BLaER1 (cell line): ENCODE data around the gene NDUFS7.

Experiments
- H3K27ac ChIP-seq: shearing (Covaris generic); formaldehyde crosslinking; 2 replicates; pipeline ENCODE4 v1.8.1; 2022
- H3K27me3 ChIP-seq: shearing (Covaris generic); formaldehyde crosslinking; 2 replicates; pipeline ENCODE4 v1.8.1; 2022
- H3K36me3 ChIP-seq: shearing (Covaris generic); formaldehyde crosslinking; 2 replicates; pipeline ENCODE4 v1.8.1; 2022
- H3K4me1 ChIP-seq: shearing (Covaris generic); formaldehyde crosslinking; 2 replicates; pipeline ENCODE4 v1.8.1; 2022
- H3K4me2 ChIP-seq: shearing (Covaris generic); formaldehyde crosslinking; 2 replicates; pipeline ENCODE4 v1.8.1; 2022
- H3K4me3 ChIP-seq: shearing (Covaris generic); formaldehyde crosslinking; 2 replicates; pipeline ENCODE4 v1.8.1; 2022
- H3K9ac ChIP-seq: shearing (Covaris generic); formaldehyde crosslinking; 2 replicates; pipeline ENCODE4 v1.8.1; 2022
- H3K9me3 ChIP-seq: shearing (Covaris generic); formaldehyde crosslinking; 2 replicates; pipeline ENCODE4 v1.8.1; 2022
- H4K20me1 ChIP-seq: shearing (Covaris generic); formaldehyde crosslinking; 2 replicates; pipeline ENCODE4 v1.8.1; 2022
- Cebpa-rat ChIP-seq: shearing (Covaris generic); IDR thresholded peaks from 2 replicates; pipeline ENCODE4 v1.8.1; 2022

Gene NDUFS7

GRCh38 chr19:1399079-1399478 is 15.4 kb downstream of the NDUFS7 start:
- H3K9me3 ChIP-seq, result no peaks in the 10 kb centered on the region
- H3K9ac ChIP-seq, result 0 out of 2 replicates have a peak overlapping the region, but pooled peaks have one; percentile 24
- H3K27ac ChIP-seq, result no peak overlapping the region
- peaks cover 46% of the 10 kb centered on the region for H3K36me3 ChIP-seq
- H3K27me3 ChIP-seq, result no peaks in the 10 kb centered on the region
- peaks cover 69% of the 10 kb centered on the region for H4K20me1 ChIP-seq
- peaks cover 77% of the 10 kb centered on the region for H3K4me1 ChIP-seq
- TF ChIP-seq Cebpa-rat, result no peak
- H3K4me2 ChIP-seq, result no peak overlapping the region
- H3K4me3 ChIP-seq, result no peak overlapping the region

- H3K4me3 ChIP-seq, result no peak overlapping the region
- H3K4me2 ChIP-seq, result peak overlapping the region; percentile 95
- no peaks in the 10 kb centered on the region for H3K27me3 ChIP-seq
- no peak for TF ChIP-seq Cebpa-rat
- H3K9ac ChIP-seq, result peak overlapping the region; percentile 24; the same call in 1 of the 2 replicates
- peaks cover 62% of the 10 kb centered on the region for H4K20me1 ChIP-seq
- H3K36me3 ChIP-seq, result peaks cover 40% of the 10 kb centered on the region
- no peak overlapping the region for H3K27ac ChIP-seq
- peaks cover 84% of the 10 kb centered on the region for H3K4me1 ChIP-seq
- H3K9me3 ChIP-seq, result no peaks in the 10 kb centered on the region
These were observed 16.0 kb downstream of the NDUFS7 start for GRCh38 chr19:1399745-1400144.

GRCh38 chr19:1400281-1401137 is 16.8 kb downstream of the NDUFS7 start:
- Histone ChIP-seq H3K36me3 (peaks cover 32% of the 10 kb centered on the region), H3K4me1 (peaks cover 85% of the 10 kb centered on the region), H3K4me2 (peak overlapping the region; percentile 95), H3K4me3 (peak overlapping the region; percentile 93), H3K9ac (peak overlapping the region; percentile 89), H4K20me1 (peaks cover 54% of the 10 kb centered on the region), H3K27me3 (no peaks in the 10 kb centered on the region), H3K9me3 (no peaks in the 10 kb centered on the region), H3K27ac (peak overlapping the region; percentile 83)
- no peak for TF ChIP-seq Cebpa-rat

DNA sequence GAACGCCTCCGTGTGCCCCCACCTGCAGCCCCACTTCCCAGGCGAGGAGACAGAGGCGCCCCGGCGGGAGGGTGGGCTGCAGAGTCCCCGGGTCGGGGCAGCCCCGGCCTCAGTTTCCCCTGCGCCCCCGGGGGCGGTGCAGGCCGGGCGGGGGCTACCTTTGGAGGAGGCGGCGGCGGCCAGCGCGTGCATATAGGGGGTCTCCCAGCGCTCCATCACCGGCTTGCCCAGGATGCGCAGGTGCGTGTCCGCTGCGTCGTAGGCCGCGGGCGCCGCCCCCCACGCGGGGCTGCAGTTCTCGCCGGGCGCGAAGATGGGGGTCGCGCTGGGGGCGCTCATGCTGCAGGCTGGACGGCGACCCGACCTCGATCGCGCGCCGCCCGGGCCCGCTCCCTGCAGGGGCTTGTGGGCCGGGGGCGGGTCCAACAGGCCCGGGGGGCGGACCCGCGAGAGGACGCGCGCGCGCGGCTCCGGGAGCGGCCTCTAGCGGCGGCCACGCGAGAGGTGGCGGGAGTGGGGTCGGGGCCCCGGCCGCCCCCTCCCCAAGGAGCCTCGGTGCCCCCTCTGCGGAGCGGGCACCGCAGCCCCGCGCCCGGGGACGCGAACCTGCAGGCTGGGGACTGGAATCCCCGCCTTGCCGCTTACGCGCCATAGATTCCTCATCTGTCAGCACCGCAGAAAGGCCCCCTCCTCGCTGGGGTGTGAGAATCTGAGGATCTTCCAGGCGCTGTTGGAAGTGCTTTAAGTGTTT is 17.6 kb downstream of the NDUFS7 start, which contains the start of gene GAMT:
Gene GAMT (minus strand): TSS at position 405 of the 751 bp plus-strand sequence. CDS start 66 bp downstream, at position 339.
- H3K27me3 ChIP-seq, result no peaks in the 10 kb centered on the region
- peaks cover 85% of the 10 kb centered on the region for H3K4me1 ChIP-seq
- peak within 1 kb of the TSS; percentile 89 for H3K9ac ChIP-seq
- H3K9me3 ChIP-seq, result no peaks in the 10 kb centered on the region
- TF ChIP-seq Cebpa-rat, result no peak
- peaks cover 27% of the 10 kb centered on the region for H3K36me3 ChIP-seq
- H3K4me3 ChIP-seq, result peak within 1 kb of the TSS; percentile 93
- H3K27ac ChIP-seq, result peak within 1 kb of the TSS; percentile 83
- peaks cover 46% of the 10 kb centered on the region for H4K20me1 ChIP-seq
- H3K4me2 ChIP-seq, result peak within 1 kb of the TSS; percentile 95

- no peaks in the 10 kb centered on the region for H3K9me3 ChIP-seq
- H4K20me1 ChIP-seq, result peaks cover 41% of the 10 kb centered on the region
- H3K4me3 ChIP-seq, result peak overlapping the region; percentile 93
- peaks cover 85% of the 10 kb centered on the region for H3K4me1 ChIP-seq
- peak overlapping the region; percentile 89 for H3K9ac ChIP-seq
- TF ChIP-seq Cebpa-rat, result no peak
- peak overlapping the region; percentile 83 for H3K27ac ChIP-seq
- H3K27me3 ChIP-seq, result no peaks in the 10 kb centered on the region
- peak overlapping the region; percentile 95 for H3K4me2 ChIP-seq
- peaks cover 27% of the 10 kb centered on the region for H3K36me3 ChIP-seq
These were observed 18.1 kb downstream of the NDUFS7 start for GRCh38 chr19:1401889-1402217.

DNA sequence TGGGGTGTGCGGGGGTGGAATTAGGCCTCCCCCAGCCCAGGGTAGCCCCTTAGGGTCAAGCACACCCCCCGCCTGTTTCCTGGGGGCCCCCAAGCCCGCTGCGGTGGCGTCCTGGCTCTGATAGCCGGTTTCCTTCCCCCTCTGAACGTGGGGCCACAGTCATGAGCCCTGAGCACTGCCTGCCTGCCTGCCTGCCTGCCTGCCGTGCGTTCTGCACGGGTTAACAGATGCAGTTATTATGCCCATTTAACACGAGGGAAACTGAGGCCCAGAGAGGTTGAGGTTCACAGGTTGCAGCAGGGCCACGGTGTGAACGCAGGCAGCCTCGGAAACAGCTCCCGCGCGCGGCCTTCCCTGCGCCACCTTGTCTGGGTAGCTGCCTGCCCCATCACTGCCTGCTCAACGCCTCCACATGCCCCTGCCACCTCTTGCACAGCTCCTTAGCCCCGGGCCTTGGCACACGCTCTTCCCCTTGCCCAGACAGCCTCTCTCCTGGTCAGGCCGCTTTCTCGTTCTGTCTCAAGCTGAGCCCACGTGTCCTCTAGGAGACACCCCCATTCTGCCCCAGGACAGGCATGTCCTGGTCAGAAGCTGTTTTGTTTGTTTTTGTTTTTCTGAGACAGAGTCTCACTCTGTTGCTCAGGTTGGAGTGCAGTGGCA is 18.8 kb downstream of the NDUFS7 start:
- Histone ChIP-seq H3K9me3 (no peaks in the 10 kb centered on the region), H3K27me3 (no peaks in the 10 kb centered on the region), H3K27ac (peak overlapping the region; percentile 32; the same call in 1 of the 2 replicates), H3K9ac (0 out of 2 replicates have a peak overlapping the region, but pooled peaks have one; percentile 46), H3K4me3 (peak overlapping the region; percentile 93; the same call in 1 of the 2 replicates), H3K4me2 (peak overlapping the region; percentile 95), H3K4me1 (peaks cover 79% of the 10 kb centered on the region), H4K20me1 (peaks cover 34% of the 10 kb centered on the region), H3K36me3 (peaks cover 21% of the 10 kb centered on the region)
- TF ChIP-seq Cebpa-rat, result no peak

- Histone ChIP-seq H3K27me3 (no peaks in the 10 kb centered on the region), H3K4me2 (peak overlapping the region; percentile 79), H3K4me3 (peak overlapping the region; percentile 100), H3K9ac (peak overlapping the region; percentile 100), H3K36me3 (peaks cover 30% of the 10 kb centered on the region), H4K20me1 (peaks cover 36% of the 10 kb centered on the region), H3K9me3 (no peaks in the 10 kb centered on the region), H3K4me1 (peaks cover 77% of the 10 kb centered on the region), H3K27ac (peak overlapping the region; percentile 100)
- no peak for TF ChIP-seq Cebpa-rat
These were observed 23.2 kb downstream of the NDUFS7 start for GRCh38 chr19:1406774-1407527.

DNA sequence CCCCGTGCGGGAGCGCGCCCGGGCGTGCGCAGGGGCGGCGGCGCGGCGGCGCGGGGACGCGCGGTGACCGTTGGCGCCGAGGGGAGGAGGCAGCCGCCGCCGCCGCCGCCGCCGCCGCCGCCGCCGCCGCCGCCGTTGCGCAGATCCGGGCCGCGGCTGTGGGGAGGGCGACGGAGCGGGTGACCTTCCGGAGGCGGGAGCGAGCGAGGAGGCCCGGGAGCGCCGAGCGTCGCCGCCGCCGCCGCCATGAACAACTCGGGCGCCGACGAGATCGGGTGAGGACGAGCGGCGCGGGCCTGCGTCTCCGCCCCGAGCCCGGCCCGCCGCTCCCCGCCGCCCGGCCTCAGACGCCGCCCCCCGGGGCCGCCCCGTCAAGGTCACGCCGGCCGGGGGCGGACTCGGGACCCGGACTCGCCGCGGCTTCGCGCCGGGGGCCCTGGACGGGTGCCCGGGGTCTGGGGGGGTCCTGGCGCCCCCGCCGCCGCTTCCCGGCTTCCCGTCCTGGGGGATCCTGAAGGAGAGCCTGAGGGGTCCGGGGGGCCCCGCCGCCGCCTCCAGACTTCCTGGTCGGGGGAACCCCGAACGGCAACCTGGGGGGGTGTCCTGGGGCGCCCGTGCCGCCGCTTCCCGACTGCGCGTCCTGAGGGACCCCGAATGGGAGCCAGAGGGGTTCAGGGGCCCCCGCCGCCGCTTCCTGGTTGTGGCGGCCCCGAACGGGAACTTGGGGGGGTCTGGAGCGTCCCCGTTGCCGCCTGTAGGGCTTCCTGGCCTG is 24.0 kb downstream of the NDUFS7 start, which contains the start of gene DAZAP1:
Gene DAZAP1 (plus strand): TSS at position 59 of the 772 bp plus-strand sequence. CDS start 188 bp downstream, at position 247.
- peak within 1 kb of the TSS; percentile 100 for H3K27ac ChIP-seq
- H3K4me2 ChIP-seq, result peak within 1 kb of the TSS; percentile 93
- TF ChIP-seq Cebpa-rat, result no peak
- H3K4me1 ChIP-seq, result peaks cover 77% of the 10 kb centered on the region
- no peaks in the 10 kb centered on the region for H3K9me3 ChIP-seq
- peak within 1 kb of the TSS; percentile 100 for H3K4me3 ChIP-seq
- peaks cover 44% of the 10 kb centered on the region for H4K20me1 ChIP-seq
- H3K27me3 ChIP-seq, result no peaks in the 10 kb centered on the region
- H3K9ac ChIP-seq, result peak within 1 kb of the TSS; percentile 100
- H3K36me3 ChIP-seq, result peaks cover 38% of the 10 kb centered on the region
